GM21786 (cell line): ENCODE measurements around the gene RAB4A.
"Not testable (repeated sequence)": the region's sequence is repeated elsewhere in the genome, so short reads cannot be mapped to it uniquely, and the experiment has no call there.

Experiments used
- ATAC-seq: cut with Tn5 transposase; IDR thresholded peaks from one replicate; pipeline ENCODE4 v1.9.1; 2021; ENCODE audit not compliant: unreplicated experiment

Gene RAB4A

GRCh38 chr1:229295745-229296144 lies 24.8 kb downstream of the RAB4A start:
- no peak for ATAC-seq

- ATAC-seq, result no peak
Observed at GRCh38 chr1:229296541-229296941, 25.6 kb downstream of the RAB4A start.

- no peak for ATAC-seq
Observed at GRCh38 chr1:229297746-229298145, 26.8 kb downstream of the RAB4A start.

GRCh38 chr1:229298420-229298819 lies 27.5 kb downstream of the RAB4A start:
- ATAC-seq, result no peak

- no peak for ATAC-seq
Observed at GRCh38 chr1:229298887-229299503, 28.1 kb downstream of the RAB4A start.

- no peak for ATAC-seq
Observed at GRCh38 chr1:229300099-229300757, 29.3 kb downstream of the RAB4A start.

- no peak for ATAC-seq
Observed at GRCh38 chr1:229302740-229303139, 31.8 kb downstream of the RAB4A start.

GRCh38 chr1:229303855-229304254 lies 32.9 kb downstream of the RAB4A start:
- ATAC-seq, result no peak

GRCh38 chr1:229305392-229305791 lies 34.5 kb downstream of the RAB4A start:
- ATAC-seq, result no peak

GRCh38 chr1:229309074-229309473 lies 38.2 kb downstream of the RAB4A start:
- ATAC-seq, result no peak

- no peak for ATAC-seq
Observed at GRCh38 chr1:229309684-229310083, 38.8 kb downstream of the RAB4A start.

GRCh38 chr1:229310833-229311232 lies 39.9 kb downstream of the RAB4A start:
- no peak for ATAC-seq

- ATAC-seq, result no peak
Observed at GRCh38 chr1:229316166-229316565, 45.3 kb downstream of the RAB4A start.

- no peak for ATAC-seq
Observed at GRCh38 chr1:229318056-229318455, 47.1 kb downstream of the RAB4A start.

- no peak for ATAC-seq
Observed at GRCh38 chr1:229319487-229319886, 48.6 kb downstream of the RAB4A start.

GRCh38 chr1:229323201-229323600 lies 52.3 kb downstream of the RAB4A start:
- ATAC-seq, result no peak

GRCh38 chr1:229323885-229324553 lies 53.1 kb downstream of the RAB4A start:
- no peak for ATAC-seq

GRCh38 chr1:229325401-229325800 lies 54.5 kb downstream of the RAB4A start:
- ATAC-seq, result no peak

GRCh38 chr1:229325853-229326487 lies 55.1 kb downstream of the RAB4A start:
- ATAC-seq, result no peak

- ATAC-seq, result no peak
Observed at GRCh38 chr1:229326601-229327000, 55.7 kb downstream of the RAB4A start.

- ATAC-seq, result not testable (repeated sequence)
Observed at GRCh38 chr1:229327765-229328164, 56.9 kb downstream of the RAB4A start.
